Duodenal mucosa (tissue), 2 donors: ENCODE results near the gene ZNF804A.

ENCODE experiments used
- H3K27ac ChIP-seq: one replicate; pipeline ENCODE4 v1.7.0; 2013; ENCODE audit warnings: low read depth, low read length
- H3K27me3 ChIP-seq, 2 donors: one replicate each; pipeline ENCODE4 v1.7.0; 2013; ENCODE audit warnings: low read length in 2 of 2, control low read depth in 1 of 2; ENCODE audit not compliant: insufficient read depth in 2 of 2, control insufficient read depth in 1 of 2
- H3K36me3 ChIP-seq, 2 donors: one replicate each; pipeline ENCODE4 v1.7.0; 2013; ENCODE audit warnings: low read length in 2 of 2, control low read depth in 1 of 2; ENCODE audit not compliant: insufficient read depth in 2 of 2, control insufficient read depth in 1 of 2
- H3K4me1 ChIP-seq, 2 donors: one replicate each; pipeline ENCODE4 v1.7.0; 2013; ENCODE audit warnings: low read length in 2 of 2, control low read depth in 1 of 2; ENCODE audit not compliant: insufficient read depth in 2 of 2, control insufficient read depth in 1 of 2
- H3K4me3 ChIP-seq, 2 donors: one replicate each; pipeline ENCODE4 v1.7.0; 2013; ENCODE audit warnings: low read length in 2 of 2, low read depth in 1 of 2
- H3K9ac ChIP-seq, 2 donors: one replicate each; pipeline ENCODE4 v1.7.0; 2013; ENCODE audit warnings: low read length in 2 of 2, low read depth in 1 of 2
- H3K9me3 ChIP-seq, 2 donors: one replicate each; pipeline ENCODE4 v1.7.0; 2013; ENCODE audit warnings: low read length in 2 of 2, control low read depth in 1 of 2; ENCODE audit not compliant: control insufficient read depth in 1 of 2

The ZNF804A gene

GRCh38 chr2:184906709-184907108 is 308.4 kb downstream of the ZNF804A start:
- H3K9me3 ChIP-seq, result peaks cover 0 to 4% of the 10 kb centered on the region in 2 donors
- no peak overlapping the region for H3K4me3 ChIP-seq
- H3K36me3 ChIP-seq, result no peaks in the 10 kb centered on the region
- H3K9ac ChIP-seq, result no peak overlapping the region
- H3K27me3 ChIP-seq, result no peaks in the 10 kb centered on the region
- H3K4me1 ChIP-seq, result no peaks in the 10 kb centered on the region
- no peak overlapping the region for H3K27ac ChIP-seq

- Histone ChIP-seq H3K4me1 (no peaks in the 10 kb centered on the region), H3K27me3 (no peaks in the 10 kb centered on the region), H3K9me3 (peaks cover 0 to 4% of the 10 kb centered on the region in 2 donors), H3K27ac (no peak overlapping the region), H3K9ac (no peak overlapping the region), H3K36me3 (no peaks in the 10 kb centered on the region), H3K4me3 (no peak overlapping the region)
Measured at GRCh38 chr2:184908966-184909365, 310.6 kb downstream of the ZNF804A start.

- Histone ChIP-seq H3K4me1 (no peaks in the 10 kb centered on the region), H3K4me3 (no peak overlapping the region), H3K27ac (no peak overlapping the region), H3K9me3 (peaks cover 0 to 2% of the 10 kb centered on the region in 2 donors), H3K27me3 (no peaks in the 10 kb centered on the region), H3K36me3 (no peaks in the 10 kb centered on the region), H3K9ac (no peak overlapping the region)
Measured at GRCh38 chr2:184920451-184920965, 322.2 kb downstream of the ZNF804A start.

GRCh38 chr2:184921676-184922075 is 323.3 kb downstream of the ZNF804A start:
- no peak overlapping the region for H3K4me3 ChIP-seq
- no peak overlapping the region for H3K27ac ChIP-seq
- H3K9ac ChIP-seq, result no peak overlapping the region
- no peaks in the 10 kb centered on the region for H3K27me3 ChIP-seq
- peaks cover 0 to 5% of the 10 kb centered on the region in 2 donors for H3K9me3 ChIP-seq
- no peaks in the 10 kb centered on the region for H3K4me1 ChIP-seq
- no peaks in the 10 kb centered on the region for H3K36me3 ChIP-seq

GRCh38 chr2:184923751-184924150 is 325.4 kb downstream of the ZNF804A start:
- no peak overlapping the region for H3K4me3 ChIP-seq
- H3K27ac ChIP-seq, result no peak overlapping the region
- no peaks in the 10 kb centered on the region for H3K36me3 ChIP-seq
- peaks cover 5 to 7% of the 10 kb centered on the region in 2 donors for H3K9me3 ChIP-seq
- no peaks in the 10 kb centered on the region for H3K4me1 ChIP-seq
- no peaks in the 10 kb centered on the region for H3K27me3 ChIP-seq
- H3K9ac ChIP-seq, result no peak overlapping the region

- Histone ChIP-seq H3K9me3 (peaks cover 5 to 7% of the 10 kb centered on the region in 2 donors), H3K27me3 (no peaks in the 10 kb centered on the region), H3K9ac (no peak overlapping the region), H3K27ac (no peak overlapping the region), H3K36me3 (no peaks in the 10 kb centered on the region), H3K4me3 (no peak overlapping the region), H3K4me1 (no peaks in the 10 kb centered on the region)
Measured at GRCh38 chr2:184927040-184927439, 328.7 kb downstream of the ZNF804A start.

GRCh38 chr2:184936761-184937160 is 338.4 kb downstream of the ZNF804A start:
- Histone ChIP-seq H3K4me1 (no peaks in the 10 kb centered on the region), H3K9ac (no peak overlapping the region), H3K9me3 (no peaks in the 10 kb centered on the region), H3K27me3 (no peaks in the 10 kb centered on the region), H3K36me3 (no peaks in the 10 kb centered on the region), H3K4me3 (no peak overlapping the region), H3K27ac (no peak overlapping the region)

GRCh38 chr2:184938221-184938985 is 340.1 kb downstream of the ZNF804A start:
- no peak overlapping the region for H3K4me3 ChIP-seq
- no peak overlapping the region for H3K9ac ChIP-seq
- no peaks in the 10 kb centered on the region for H3K4me1 ChIP-seq
- H3K9me3 ChIP-seq, result no peaks in the 10 kb centered on the region
- H3K27ac ChIP-seq, result no peak overlapping the region
- no peaks in the 10 kb centered on the region for H3K36me3 ChIP-seq
- H3K27me3 ChIP-seq, result no peaks in the 10 kb centered on the region

- Histone ChIP-seq H3K27ac (no peak overlapping the region), H3K4me1 (no peaks in the 10 kb centered on the region), H3K9ac (no peak overlapping the region), H3K9me3 (no peaks in the 10 kb centered on the region), H3K36me3 (no peaks in the 10 kb centered on the region), H3K27me3 (no peaks in the 10 kb centered on the region), H3K4me3 (no peak overlapping the region)
Measured at GRCh38 chr2:184945326-184945725, 347.0 kb downstream of the ZNF804A start.

- Histone ChIP-seq H3K36me3 (no peaks in the 10 kb centered on the region), H3K4me1 (no peaks in the 10 kb centered on the region), H3K27me3 (no peaks in the 10 kb centered on the region), H3K27ac (no peak overlapping the region), H3K9me3 (no peaks in the 10 kb centered on the region), H3K4me3 (no peak overlapping the region), H3K9ac (no peak overlapping the region)
Measured at GRCh38 chr2:184945824-184946223, 347.5 kb downstream of the ZNF804A start.
